AG09319 (cell line): ENCODE results near the gene VPS33B.

ENCODE experiments used
- DNase-seq: peaks from one replicate; pipeline ENCODE4 v3.0.0-alpha.2; 2010; ENCODE audit warnings: low read depth; ENCODE audit errors: extremely low read depth
- CTCF ChIP-seq: IDR thresholded peaks from 2 replicates; pipeline ENCODE4 v1.5.1; 2011; ENCODE audit warnings: low read depth, mild to moderate bottlenecking, inconsistent platforms, low read length, moderate library complexity

The VPS33B gene

GRCh38 chr15:91007266-91007665 lies 15.1 kb downstream of the VPS33B start:
- DNase-seq: no peak
- TF ChIP-seq CTCF: no peak

- DNase-seq: no peak
- no peak for TF ChIP-seq CTCF
Measured at GRCh38 chr15:91001209-91001608, 21.2 kb downstream of the VPS33B start.

GRCh38 chr15:90998737-90999136 lies 23.7 kb downstream of the VPS33B start:
- DNase-seq: no peak

GRCh38 chr15:90994417-90995311 lies 27.7 kb downstream of the VPS33B start, which contains the start of gene PRC1:
PRC1 (minus strand) TSS chr15:90994535; CDS start chr15:90994417, 118 bp downstream.
- TF ChIP-seq CTCF: no peak
- peak; percentile 92 for DNase-seq

More at GRCh38 chr15:90998737-90999136, 23.7 kb downstream of the VPS33B start:
- TF ChIP-seq CTCF: no peak

- TF ChIP-seq CTCF: no peak
Measured at GRCh38 chr15:90994059-90994416, 28.4 kb downstream of the VPS33B start.

GRCh38 chr15:90991587-90992285 lies 30.7 kb downstream of the VPS33B start:
- TF ChIP-seq CTCF: no peak
- no peak for DNase-seq

More at GRCh38 chr15:90994059-90994416, 28.4 kb downstream of the VPS33B start:
- no peak for DNase-seq

GRCh38 chr15:90990446-90990845 lies 31.9 kb downstream of the VPS33B start:
- no peak for DNase-seq
- TF ChIP-seq CTCF: no peak
